Loucy (cell line): Measurements from ENCODE around the gene VSIG8.

ENCODE experiments used
- H2AFZ ChIP-seq: fragments of 200-600 bp; sonication (generic); 2 replicates; pipeline ENCODE4 v1.6.0; 2016; ENCODE audit warnings: antibody characterized with exemption, mild to moderate bottlenecking, low read length, moderate library complexity
- H3F3A ChIP-seq: fragments of 200-600 bp; 2 replicates; pipeline ENCODE4 v1.6.0; 2016; ENCODE audit warnings: antibody characterized with exemption, low read depth, mild to moderate bottlenecking
- H3K27me3 ChIP-seq: fragments of 200-600 bp; sonication (generic); 2 replicates; pipeline ENCODE4 v1.6.1; 2014; ENCODE audit warnings: low read length, mild to moderate bottlenecking; ENCODE audit not compliant: insufficient read depth, poor library complexity, severe bottlenecking
- H3K36me3 ChIP-seq: fragments of 200-600 bp; sonication (generic); 2 replicates; pipeline ENCODE4 v1.6.1; 2016; ENCODE audit warnings: low read length; ENCODE audit not compliant: insufficient read depth
- H3K4me1 ChIP-seq: fragments of 200-600 bp; sonication (generic); 2 replicates; pipeline ENCODE4 v1.5.1; 2014; ENCODE audit warnings: low read length, mild to moderate bottlenecking; ENCODE audit not compliant: insufficient read depth, poor library complexity, severe bottlenecking
- H3K4me2 ChIP-seq: fragments of 200-600 bp; sonication (generic); 2 replicates; pipeline ENCODE4 v1.6.0; 2014; ENCODE audit warnings: antibody characterized with exemption, low read length, low read depth, mild to moderate bottlenecking; ENCODE audit not compliant: poor library complexity, severe bottlenecking
- H3K4me3 ChIP-seq: fragments of 200-600 bp; sonication (generic); 2 replicates; pipeline ENCODE4 v1.5.1; 2014; ENCODE audit warnings: low read length, mild to moderate bottlenecking, mixed read lengths; ENCODE audit not compliant: poor library complexity, severe bottlenecking
- H3K79me2 ChIP-seq: fragments of 200-600 bp; sonication (generic); 2 replicates; pipeline ENCODE4 v1.6.1; 2014; ENCODE audit warnings: low read length; ENCODE audit not compliant: insufficient read depth
- H3K9ac ChIP-seq: fragments of 200-600 bp; sonication (generic); 2 replicates; pipeline ENCODE4 v1.6.0; 2014; ENCODE audit warnings: mild to moderate bottlenecking, low read depth, low read length, moderate library complexity; ENCODE audit not compliant: poor library complexity, severe bottlenecking
- H3K9me2 ChIP-seq: fragments of 200-600 bp; sonication (generic); replicated peaks from 2 replicates; pipeline ENCODE4 v1.6.1; 2016; ENCODE audit warnings: low read depth, low read length, mixed read lengths
- H3K9me3 ChIP-seq: fragments of 200-600 bp; sonication (generic); 2 replicates; pipeline ENCODE4 v1.6.1; 2014; ENCODE audit warnings: mild to moderate bottlenecking, antibody characterized with exemption, low read length, low read depth; ENCODE audit not compliant: insufficient read depth
- H4K20me1 ChIP-seq: fragments of 200-600 bp; sonication (generic); 2 replicates; pipeline ENCODE4 v1.6.0; 2014; ENCODE audit warnings: antibody characterized with exemption, low read length, mild to moderate bottlenecking; ENCODE audit not compliant: insufficient read depth, poor library complexity, severe bottlenecking
- EZH2phosphoT487 ChIP-seq: fragments of 200-600 bp; IDR thresholded peaks from 2 replicates; pipeline ENCODE4 v1.6.1; 2018; ENCODE audit warnings: antibody characterized with exemption, mild to moderate bottlenecking, moderate library complexity, borderline replicate concordance
- TF ChIP-seq, protein P1 (sequence below): fragments of 200-600 bp; sonication (generic); conservative IDR thresholded peaks from 2 replicates; pipeline ENCODE4 v1.5.1; 2014; ENCODE audit warnings: mild to moderate bottlenecking, antibody characterized with exemption, low read length

Gene VSIG8

GRCh38 chr1:159889821-159890252 is 27.4 kb upstream of the VSIG8 start:
- TF ChIP-seq, protein P1, sequence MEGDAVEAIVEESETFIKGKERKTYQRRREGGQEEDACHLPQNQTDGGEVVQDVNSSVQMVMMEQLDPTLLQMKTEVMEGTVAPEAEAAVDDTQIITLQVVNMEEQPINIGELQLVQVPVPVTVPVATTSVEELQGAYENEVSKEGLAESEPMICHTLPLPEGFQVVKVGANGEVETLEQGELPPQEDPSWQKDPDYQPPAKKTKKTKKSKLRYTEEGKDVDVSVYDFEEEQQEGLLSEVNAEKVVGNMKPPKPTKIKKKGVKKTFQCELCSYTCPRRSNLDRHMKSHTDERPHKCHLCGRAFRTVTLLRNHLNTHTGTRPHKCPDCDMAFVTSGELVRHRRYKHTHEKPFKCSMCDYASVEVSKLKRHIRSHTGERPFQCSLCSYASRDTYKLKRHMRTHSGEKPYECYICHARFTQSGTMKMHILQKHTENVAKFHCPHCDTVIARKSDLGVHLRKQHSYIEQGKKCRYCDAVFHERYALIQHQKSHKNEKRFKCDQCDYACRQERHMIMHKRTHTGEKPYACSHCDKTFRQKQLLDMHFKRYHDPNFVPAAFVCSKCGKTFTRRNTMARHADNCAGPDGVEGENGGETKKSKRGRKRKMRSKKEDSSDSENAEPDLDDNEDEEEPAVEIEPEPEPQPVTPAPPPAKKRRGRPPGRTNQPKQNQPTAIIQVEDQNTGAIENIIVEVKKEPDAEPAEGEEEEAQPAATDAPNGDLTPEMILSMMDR, result no peak
- no peak for TF ChIP-seq EZH2phosphoT487
- H3K4me1 ChIP-seq, result peaks cover 38% of the 10 kb centered on the region
- H3K4me3 ChIP-seq, result peak overlapping the region; percentile 67
- no peaks in the 10 kb centered on the region for H3K27me3 ChIP-seq
- 0 out of 2 replicates have a peak overlapping the region, but pooled peaks have one; percentile 3 for H2AFZ ChIP-seq
- H3K79me2 ChIP-seq, result peaks cover 3% of the 10 kb centered on the region; the same call in 1 of the 2 replicates
- H3K4me2 ChIP-seq, result peak overlapping the region; percentile 77
- H3K9me3 ChIP-seq, result no peaks in the 10 kb centered on the region
- no peaks in the 10 kb centered on the region for H3K36me3 ChIP-seq
- no peaks in the 10 kb centered on the region for H4K20me1 ChIP-seq
- no peaks in the 10 kb centered on the region for H3K9me2 ChIP-seq
- peak overlapping the region; percentile 65 for H3K9ac ChIP-seq
- H3F3A ChIP-seq, result no peaks in the 10 kb centered on the region

DNA sequence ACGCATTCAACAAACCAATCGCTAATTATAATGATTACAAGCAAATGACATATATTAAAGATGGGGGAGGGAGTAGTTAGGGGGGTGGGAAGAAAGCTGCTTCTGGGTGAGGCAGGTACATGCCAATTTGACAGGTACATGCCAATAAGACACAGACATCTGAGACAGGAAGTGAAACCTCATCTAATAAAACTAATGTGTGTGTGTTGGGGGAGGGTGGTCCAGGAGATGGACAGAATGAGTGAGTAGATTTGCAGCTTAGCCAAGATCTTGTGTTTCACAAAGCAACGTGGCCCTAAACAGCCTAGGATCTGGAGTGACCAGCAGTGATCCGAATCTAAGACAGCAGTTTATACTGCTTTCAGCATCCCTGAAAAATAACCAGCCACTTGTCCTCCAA is 26.7 kb upstream of the VSIG8 start:
- H3K4me2 ChIP-seq, result peak overlapping the region; percentile 77
- peaks cover 3% of the 10 kb centered on the region; the same call in 1 of the 2 replicates for H3K79me2 ChIP-seq
- H3K9me3 ChIP-seq, result no peaks in the 10 kb centered on the region
- TF ChIP-seq, protein P1, result no peak
- TF ChIP-seq EZH2phosphoT487, result no peak
- H3K9ac ChIP-seq, result peak overlapping the region; percentile 65
- no peak overlapping the region for H2AFZ ChIP-seq
- no peaks in the 10 kb centered on the region for H3K27me3 ChIP-seq
- H3K9me2 ChIP-seq, result no peaks in the 10 kb centered on the region
- peaks cover 38% of the 10 kb centered on the region for H3K4me1 ChIP-seq
- peak overlapping the region; percentile 67 for H3K4me3 ChIP-seq
- H3K36me3 ChIP-seq, result no peaks in the 10 kb centered on the region
- no peaks in the 10 kb centered on the region for H4K20me1 ChIP-seq
- no peaks in the 10 kb centered on the region for H3F3A ChIP-seq

GRCh38 chr1:159884296-159884695 is 21.8 kb upstream of the VSIG8 start:
- H3F3A ChIP-seq, result no peaks in the 10 kb centered on the region; the same call in 1 of the 2 replicates
- no peaks in the 10 kb centered on the region for H3K9me3 ChIP-seq
- no peak overlapping the region for H3K9ac ChIP-seq
- H3K79me2 ChIP-seq, result no peaks in the 10 kb centered on the region
- no peak overlapping the region for H2AFZ ChIP-seq
- H3K4me1 ChIP-seq, result peaks cover 29% of the 10 kb centered on the region
- H3K4me2 ChIP-seq, result no peak overlapping the region
- no peak for TF ChIP-seq EZH2phosphoT487
- TF ChIP-seq, protein P1, result no peak
- H3K36me3 ChIP-seq, result no peaks in the 10 kb centered on the region
- no peaks in the 10 kb centered on the region for H3K9me2 ChIP-seq
- H3K4me3 ChIP-seq, result no peak overlapping the region
- H4K20me1 ChIP-seq, result no peaks in the 10 kb centered on the region
- H3K27me3 ChIP-seq, result no peaks in the 10 kb centered on the region
